Endodermal cell (in vitro differentiated cells): ENCODE measurements around the gene MRPS34. TPM values are rescaled to one million over a fixed set of nuclear protein-coding genes. Genes with fewer than 3 reads are reported as not detected.
"Not testable (repeated sequence)": the region's sequence is repeated elsewhere in the genome, so short reads cannot be mapped to it uniquely, and the experiment has no call there.

Experiments
- DNase-seq: peaks from one replicate; pipeline ENCODE4 v3.0.0-alpha.2; 2017
- H3K27ac ChIP-seq: 2 replicates; pipeline ENCODE4 v1.5.1; 2013; ENCODE audit warnings: mild to moderate bottlenecking, low read depth, low read length, moderate library complexity
- H3K27me3 ChIP-seq: 2 replicates; pipeline ENCODE4 v1.6.1; 2013; ENCODE audit warnings: mild to moderate bottlenecking, low read length, moderate library complexity; ENCODE audit not compliant: insufficient read depth, control insufficient read depth, poor library complexity, severe bottlenecking
- H3K36me3 ChIP-seq: 2 replicates; pipeline ENCODE4 v1.7.0; 2013; ENCODE audit warnings: mild to moderate bottlenecking, low read length, moderate library complexity; ENCODE audit not compliant: control insufficient read depth, insufficient read depth
- H3K4me1 ChIP-seq: one replicate; pipeline ENCODE4 v1.7.0; 2013; ENCODE audit warnings: low read length; ENCODE audit not compliant: control insufficient read depth, insufficient read depth
- H3K4me3 ChIP-seq: 2 replicates; pipeline ENCODE4 v1.5.1; 2013; ENCODE audit warnings: mild to moderate bottlenecking, low read length, moderate library complexity
- H3K9ac ChIP-seq: 2 replicates; pipeline ENCODE4 v1.6.1; 2013; ENCODE audit warnings: mild to moderate bottlenecking, low read length, moderate library complexity; ENCODE audit not compliant: poor library complexity, severe bottlenecking; ENCODE audit errors: extremely low read depth
- H3K9me3 ChIP-seq: 2 replicates; pipeline ENCODE4 v1.6.1; 2013; ENCODE audit warnings: mild to moderate bottlenecking, low read length, moderate library complexity; ENCODE audit not compliant: control insufficient read depth
- H3K27ac Mint-ChIP-seq: 2 replicates; pipeline ENCODE4 v1.8.0; 2020; ENCODE audit warnings: mixed read lengths
- H3K27me3 Mint-ChIP-seq: 2 replicates; pipeline ENCODE4 v1.8.0; 2021; ENCODE audit warnings: mild to moderate bottlenecking, mixed read lengths; ENCODE audit not compliant: insufficient read depth
- H3K36me3 Mint-ChIP-seq: 2 replicates; pipeline ENCODE4 v1.8.0; 2020; ENCODE audit warnings: low read depth, mixed read lengths
- H3K4me1 Mint-ChIP-seq: 2 replicates; pipeline ENCODE4 v1.8.0; 2020; ENCODE audit warnings: mixed read lengths
- H3K4me3 Mint-ChIP-seq: 2 replicates; pipeline ENCODE4 v1.8.0; 2020; ENCODE audit warnings: mild to moderate bottlenecking, moderate library complexity, mixed read lengths
- H3K9me3 Mint-ChIP-seq: 2 replicates; pipeline ENCODE4 v1.8.0; 2020; ENCODE audit warnings: mild to moderate bottlenecking, mixed read lengths
- CTCF ChIP-seq: fragments of 200-600 bp; sonication (generic); conservative IDR thresholded peaks from 2 replicates; pipeline ENCODE4 v1.5.0; 2021; ENCODE audit warnings: antibody characterized with exemption, mild to moderate bottlenecking
- WGBS, 2 experiments: methylation state at CpG; one replicate each; pipeline versions ENCODE4 v1.1.5 to v1.1.7; 2013; ENCODE audit warnings: missing lambda C conversion rate in 2 of 2, mixed read lengths in 1 of 2; ENCODE audit not compliant: insufficient coverage in 1 of 2, insufficient read length in 1 of 2; 5-methylcytosine and 5-hydroxymethylcytosine counted together
- total RNA-seq, 2 donors: library from RNA; stranded (reverse); fragmentation: NEBNext Ultra II Directional in 1 of 2; extraction: Animal tissue kit (Norgen Biotek cat#: 25700) in 1 of 2; gene quantifications; 2 replicates in 1 of 2; 3 replicates in 1 of 2; pipeline ENCODE4 v1.2.1, GENCODE V29; 2021

The MRPS34 gene
- total RNA-seq, 2 donors from 2014 or later, result 137 to 164 TPM

- DNase-seq, result no peak
- H3K27me3 ChIP-seq, result no peaks in the 10 kb centered on the region
- peaks cover 18% of the 10 kb centered on the region for H3K36me3 ChIP-seq
- H3K4me1 ChIP-seq, result no peaks in the 10 kb centered on the region
- Mint-ChIP-seq H3K4me3 (no peak overlapping the region), H3K9me3 (peaks cover 21% of the 10 kb centered on the region), H3K27ac (no peak overlapping the region), H3K4me1 (no peaks in the 10 kb centered on the region), H3K36me3 (peaks cover 59% of the 10 kb centered on the region), H3K27me3 (no peaks in the 10 kb centered on the region)
- no peak overlapping the region for H3K4me3 ChIP-seq
- no peak overlapping the region for H3K9ac ChIP-seq
- no peak overlapping the region for H3K27ac ChIP-seq
- 78 to 85% methylated on average over 8 to 18 of the region's 18 CpGs for WGBS, 2 experiments
- no peaks in the 10 kb centered on the region for H3K9me3 ChIP-seq
- no peak for TF ChIP-seq CTCF
These were observed 35.8 kb upstream of the MRPS34 start for GRCh38 chr16:1808691-1809090.

GRCh38 chr16:1807626-1808025 lies 34.7 kb upstream of the MRPS34 start:
- peaks cover 52% of the 10 kb centered on the region for H3K36me3 Mint-ChIP-seq
- no peak for DNase-seq
- Histone ChIP-seq H3K27me3 (no peaks in the 10 kb centered on the region), H3K4me1 (no peaks in the 10 kb centered on the region), H3K4me3 (no peak overlapping the region), H3K36me3 (peaks cover 18% of the 10 kb centered on the region), H3K9ac (no peak overlapping the region), H3K9me3 (no peaks in the 10 kb centered on the region), H3K27ac (no peak overlapping the region)
- H3K4me3 Mint-ChIP-seq, result no peak overlapping the region
- no peak overlapping the region for H3K27ac Mint-ChIP-seq
- peaks cover 27% of the 10 kb centered on the region for H3K9me3 Mint-ChIP-seq
- H3K4me1 Mint-ChIP-seq, result no peaks in the 10 kb centered on the region
- 80 to 87% methylated on average over 1 to 10 of the region's 10 CpGs for WGBS, 2 experiments
- TF ChIP-seq CTCF, result no peak
- H3K27me3 Mint-ChIP-seq, result no peaks in the 10 kb centered on the region

- H3K36me3 Mint-ChIP-seq, result peaks cover 42% of the 10 kb centered on the region
- peaks cover 68% of the 10 kb centered on the region for H3K9me3 Mint-ChIP-seq
- WGBS, 2 experiments, result 81 to 88% methylated on average over 10 of the region's 10 CpGs
These were observed 27.8 kb upstream of the MRPS34 start for GRCh38 chr16:1800701-1801100.

GRCh38 chr16:1799263-1799662 lies 26.3 kb upstream of the MRPS34 start:
- Mint-ChIP-seq H3K36me3 (peaks cover 36% of the 10 kb centered on the region), H3K9me3 (peaks cover 64% of the 10 kb centered on the region)
- not testable (repeated sequence) for H3K4me3 ChIP-seq, H3K27ac ChIP-seq, H3K27ac Mint-ChIP-seq, H3K27me3 Mint-ChIP-seq, H3K4me1 Mint-ChIP-seq, H3K4me1 ChIP-seq, H3K9ac ChIP-seq, DNase-seq, H3K27me3 ChIP-seq, H3K4me3 Mint-ChIP-seq, H3K36me3 ChIP-seq
- 69 to 89% methylated on average over 3 to 4 of the region's 5 CpGs for WGBS, 2 experiments
- H3K9me3 ChIP-seq, result peaks cover 26% of the 10 kb centered on the region

More at GRCh38 chr16:1800701-1801100, 27.8 kb upstream of the MRPS34 start:
- no peak for TF ChIP-seq CTCF
- H3K27ac Mint-ChIP-seq, result no peak overlapping the region
- no peaks in the 10 kb centered on the region for H3K36me3 ChIP-seq
- no peaks in the 10 kb centered on the region for H3K27me3 Mint-ChIP-seq
- no peak overlapping the region for H3K27ac ChIP-seq
- H3K27me3 ChIP-seq, result no peaks in the 10 kb centered on the region
- H3K9ac ChIP-seq, result no peak overlapping the region
- H3K9me3 ChIP-seq, result peaks cover 26% of the 10 kb centered on the region
- no peak for DNase-seq
- H3K4me3 ChIP-seq, result no peak overlapping the region
- no peaks in the 10 kb centered on the region for H3K4me1 Mint-ChIP-seq
- H3K4me3 Mint-ChIP-seq, result no peak overlapping the region
- no peaks in the 10 kb centered on the region for H3K4me1 ChIP-seq
